DND-41 (cell line): Measurements from ENCODE around the gene TMEM74B.

Experiments
- ATAC-seq: fragments of 200-7000 bp; cut with Tn5 transposase; 3 replicates; pipeline ENCODE4 v1.9.1; 2021; ENCODE audit warnings: low read depth; ENCODE audit not compliant: insufficient read depth
- DNase-seq: peaks from one replicate; pipeline ENCODE4 v3.0.0-alpha.2; 2020
- H2AFZ ChIP-seq: 2 replicates; pipeline ENCODE4 v1.6.0; 2012; ENCODE audit warnings: low read depth, low read length
- H3K27ac ChIP-seq: 2 replicates; pipeline ENCODE4 v1.5.1; 2012; ENCODE audit warnings: low read length, inconsistent platforms
- H3K27me3 ChIP-seq: fragments of 200-600 bp; sonication (generic); 2 replicates; pipeline ENCODE4 v1.6.0; 2012; ENCODE audit warnings: low read length, mild to moderate bottlenecking, inconsistent platforms; ENCODE audit not compliant: insufficient read depth, poor library complexity
- H3K36me3 ChIP-seq: 2 replicates; pipeline ENCODE4 v1.5.1; 2012; ENCODE audit warnings: low read length, inconsistent platforms; ENCODE audit not compliant: insufficient read depth
- H3K4me1 ChIP-seq: 2 replicates; pipeline ENCODE4 v1.5.1; 2012; ENCODE audit warnings: mild to moderate bottlenecking, low read length; ENCODE audit not compliant: insufficient read depth
- H3K4me2 ChIP-seq: 2 replicates; pipeline ENCODE4 v1.6.0; 2012; ENCODE audit warnings: mild to moderate bottlenecking, moderate library complexity, low read length, inconsistent platforms; ENCODE audit not compliant: insufficient read depth
- H3K4me3 ChIP-seq, 2 experiments: fragments of 200-600 bp in 1 of 2; shearing (Covaris generic) in 1 of 2; 2 replicates each; pipeline ENCODE4 v1.5.1; 2012 to 2016; ENCODE audit warnings: inconsistent platforms in 2 of 2, low read length in 2 of 2, mild to moderate bottlenecking in 2 of 2, low read depth in 1 of 2, moderate library complexity in 1 of 2
- H3K79me2 ChIP-seq: 2 replicates; pipeline ENCODE4 v1.6.0; 2012; ENCODE audit warnings: low read length, inconsistent platforms; ENCODE audit not compliant: insufficient read depth
- H3K9ac ChIP-seq: 2 replicates; pipeline ENCODE4 v1.6.0; 2012; ENCODE audit warnings: low read depth, mild to moderate bottlenecking, inconsistent platforms, low read length, moderate library complexity
- H3K9me3 ChIP-seq: 2 replicates; pipeline ENCODE4 v1.5.1; 2012; ENCODE audit warnings: low read length, moderate library complexity, mild to moderate bottlenecking, inconsistent platforms; ENCODE audit not compliant: insufficient read depth, severe bottlenecking
- H4K20me1 ChIP-seq: 2 replicates; pipeline ENCODE4 v1.6.0; 2012; ENCODE audit warnings: low read length; ENCODE audit not compliant: insufficient read depth
- CTCF ChIP-seq: IDR thresholded peaks from 2 replicates; pipeline ENCODE4 v1.5.1; 2012; ENCODE audit warnings: borderline replicate concordance, low read length, moderate library complexity, mild to moderate bottlenecking; ENCODE audit not compliant: poor library complexity, severe bottlenecking; ENCODE audit errors: extremely low read depth
- EZH2 ChIP-seq: IDR thresholded peaks from 3 replicates; pipeline ENCODE4 v1.6.1; 2012; ENCODE audit warnings: borderline replicate concordance, low read depth, mild to moderate bottlenecking, moderate library complexity, low read length, inconsistent platforms; ENCODE audit not compliant: severe bottlenecking

TMEM74B gene

GRCh38 chr20:1197801-1198200, 13.0 kb upstream of the TMEM74B start:
- no peaks in the 10 kb centered on the region for H3K36me3 ChIP-seq
- no peaks in the 10 kb centered on the region for H3K4me1 ChIP-seq
- H3K79me2 ChIP-seq: no peaks in the 10 kb centered on the region
- no peak for ATAC-seq
- DNase-seq: no peak
- no peak overlapping the region for H2AFZ ChIP-seq
- H3K9me3 ChIP-seq: peaks cover 2% of the 10 kb centered on the region
- H3K27ac ChIP-seq: no peak overlapping the region
- H3K27me3 ChIP-seq: no peaks in the 10 kb centered on the region
- no peak overlapping the region for H3K4me2 ChIP-seq
- H4K20me1 ChIP-seq: 0 out of 2 replicates have a peak, but pooled peaks cover 4% of the 10 kb centered on the region
- no peak overlapping the region for H3K9ac ChIP-seq
- TF ChIP-seq EZH2 (no peak), CTCF (no peak)
- no peak overlapping the region for H3K4me3 ChIP-seq

GRCh38 chr20:1196634-1197033, 11.9 kb upstream of the TMEM74B start:
- DNase-seq: no peak
- no peak overlapping the region for H3K9ac ChIP-seq
- H3K27ac ChIP-seq: no peak overlapping the region
- no peaks in the 10 kb centered on the region for H3K79me2 ChIP-seq
- H2AFZ ChIP-seq: no peak overlapping the region
- H3K9me3 ChIP-seq: peaks cover 2% of the 10 kb centered on the region
- no peak overlapping the region for H3K4me3 ChIP-seq
- 0 out of 2 replicates have a peak, but pooled peaks cover 4% of the 10 kb centered on the region for H4K20me1 ChIP-seq
- H3K4me2 ChIP-seq: no peak overlapping the region
- ATAC-seq: no peak
- H3K4me1 ChIP-seq: no peaks in the 10 kb centered on the region
- no peaks in the 10 kb centered on the region for H3K36me3 ChIP-seq
- no peak for TF ChIP-seq CTCF
- no peak for TF ChIP-seq EZH2
- no peaks in the 10 kb centered on the region for H3K27me3 ChIP-seq

- TF ChIP-seq CTCF: no peak
- TF ChIP-seq EZH2: no peak
- Histone ChIP-seq H3K36me3 (no peaks in the 10 kb centered on the region), H3K4me2 (no peak overlapping the region), H3K27ac (no peak overlapping the region), H3K4me3 (no peak overlapping the region), H3K79me2 (no peaks in the 10 kb centered on the region), H2AFZ (no peak overlapping the region), H4K20me1 (0 out of 2 replicates have a peak, but pooled peaks cover 4% of the 10 kb centered on the region), H3K4me1 (no peaks in the 10 kb centered on the region), H3K9ac (no peak overlapping the region), H3K27me3 (no peaks in the 10 kb centered on the region), H3K9me3 (peaks cover 2% of the 10 kb centered on the region)
- DNase-seq: no peak
- ATAC-seq: no peak
Measured at GRCh38 chr20:1195226-1195625, 10.4 kb upstream of the TMEM74B start.

- DNase-seq (no peak), ATAC-seq (no peak)
- TF ChIP-seq CTCF (no peak), EZH2 (no peak)
- no peak overlapping the region for H3K27ac ChIP-seq
- no peaks in the 10 kb centered on the region for H3K9me3 ChIP-seq
- no peak overlapping the region for H3K4me2 ChIP-seq
- peaks cover 4% of the 10 kb centered on the region; the same call in 1 of the 2 replicates for H4K20me1 ChIP-seq
- H3K36me3 ChIP-seq: no peaks in the 10 kb centered on the region
- H3K27me3 ChIP-seq: no peaks in the 10 kb centered on the region
- H3K9ac ChIP-seq: no peak overlapping the region
- H3K4me3 ChIP-seq: no peak overlapping the region
- no peaks in the 10 kb centered on the region for H3K4me1 ChIP-seq
- no peaks in the 10 kb centered on the region for H3K79me2 ChIP-seq
- H2AFZ ChIP-seq: no peak overlapping the region
Measured at GRCh38 chr20:1191299-1191698, 6.5 kb upstream of the TMEM74B start.
